ENCODE data around the gene GRIK4.
A peak's percentile ranks its signal among the peaks of the same experiment; 100 is the strongest.

The GRIK4 gene

GRCh38 chr11:120707098-120707497, 195.6 kb downstream of the GRIK4 start:
- in situ Hi-C loops (cut with HindIII; ENCODE audit: low sequenced_read_pairs) = no loop called here
- TF ChIP-seq CTCF (IDR thresholded peaks at IDR 0.05; ENCODE audit: low read depth, low read length) = no peak
- no peak overlapping the region for H3K4me3 ChIP-seq (ENCODE audit: low read depth, low read length)
- peak; percentile 80 for DNase-seq (ENCODE audit: low read depth, low spot score)

GRCh38 chr11:120707663-120708062, 196.1 kb downstream of the GRIK4 start:
- DNase-seq (ENCODE audit: low read depth, low spot score) = no peak
- no peak for TF ChIP-seq CTCF (IDR thresholded peaks at IDR 0.05; ENCODE audit: low read depth, low read length)
- no peak overlapping the region for H3K4me3 ChIP-seq (ENCODE audit: low read depth, low read length)
- in situ Hi-C loops (cut with HindIII; ENCODE audit: low sequenced_read_pairs) = no loop called here

- H3K4me3 ChIP-seq (ENCODE audit: low read depth, low read length) = no peak overlapping the region
- in situ Hi-C loops (cut with HindIII; ENCODE audit: low sequenced_read_pairs) = no loop called here
- no peak for TF ChIP-seq CTCF (IDR thresholded peaks at IDR 0.05; ENCODE audit: low read depth, low read length)
- DNase-seq (ENCODE audit: low read depth, low spot score) = no peak
These were observed 197.1 kb downstream of the GRIK4 start for GRCh38 chr11:120708511-120709183.

- in situ Hi-C loops (cut with HindIII; ENCODE audit: low sequenced_read_pairs) = no loop called here
- no peak for DNase-seq (ENCODE audit: low read depth, low spot score)
- TF ChIP-seq CTCF (IDR thresholded peaks at IDR 0.05; ENCODE audit: low read depth, low read length) = no peak
- no peak overlapping the region for H3K4me3 ChIP-seq (ENCODE audit: low read depth, low read length)
These were observed 198.3 kb downstream of the GRIK4 start for GRCh38 chr11:120709808-120710207.

DNA sequence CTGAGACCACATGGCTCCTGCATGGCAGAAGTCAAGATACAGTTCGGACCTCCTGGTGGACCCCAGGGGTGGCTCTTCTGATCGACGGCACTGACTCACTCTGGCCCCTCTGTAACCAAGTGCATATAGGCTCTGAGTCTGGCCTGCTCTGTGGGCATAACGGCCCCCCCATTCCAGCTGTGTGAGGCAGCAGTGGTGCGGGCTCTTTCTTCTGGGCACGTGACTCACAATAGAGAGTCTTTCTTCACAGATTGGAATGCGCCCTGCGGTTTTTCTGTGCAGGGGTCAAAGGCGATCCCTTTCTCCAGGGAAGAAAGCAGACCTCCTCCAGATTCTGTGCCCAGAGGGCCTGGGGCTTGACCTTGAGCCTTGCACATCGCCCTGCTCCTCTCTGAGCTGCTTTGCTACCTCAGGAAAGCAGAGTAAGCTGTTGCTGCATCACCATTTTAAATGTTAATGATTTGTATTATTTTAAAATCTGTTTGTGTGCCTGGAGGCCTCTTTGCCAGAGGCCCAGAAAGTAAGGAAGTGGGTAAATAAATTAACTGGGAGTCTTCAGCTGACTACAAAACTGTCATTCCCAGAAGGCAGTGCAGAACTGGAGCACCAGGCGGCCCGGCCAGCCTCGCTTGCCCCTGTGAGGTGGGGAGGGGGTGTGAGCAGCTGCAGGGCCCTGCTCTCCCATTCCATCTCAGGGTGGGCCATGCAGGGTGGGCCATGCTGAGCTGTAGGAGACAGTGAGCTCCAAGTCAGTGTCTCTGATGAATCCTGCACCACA, 199.0 kb downstream of the GRIK4 start:
- no peak overlapping the region for H3K4me3 ChIP-seq (ENCODE audit: low read depth, low read length)
- peak; percentile 92 for DNase-seq (ENCODE audit: low read depth, low spot score)
- in situ Hi-C loops (cut with HindIII; ENCODE audit: low sequenced_read_pairs) = no loop called here
- no peak for TF ChIP-seq CTCF (IDR thresholded peaks at IDR 0.05; ENCODE audit: low read depth, low read length)

GRCh38 chr11:120712014-120712413, 200.5 kb downstream of the GRIK4 start:
- DNase-seq (ENCODE audit: low read depth, low spot score) = no peak
- H3K4me3 ChIP-seq (ENCODE audit: low read depth, low read length) = no peak overlapping the region
- TF ChIP-seq CTCF (IDR thresholded peaks at IDR 0.05; ENCODE audit: low read depth, low read length) = no peak
- in situ Hi-C loops (cut with HindIII; ENCODE audit: low sequenced_read_pairs) = no loop called here

All from astrocyte of the spinal cord (primary cell).